ENCODE results near the gene PRR35.
A peak's percentile ranks its signal among the peaks of the same experiment; 100 is the strongest.
"Not testable (repeated sequence)": the region's sequence is repeated elsewhere in the genome, so short reads cannot be mapped to it uniquely, and the experiment has no call there.

Gene PRR35

DNA sequence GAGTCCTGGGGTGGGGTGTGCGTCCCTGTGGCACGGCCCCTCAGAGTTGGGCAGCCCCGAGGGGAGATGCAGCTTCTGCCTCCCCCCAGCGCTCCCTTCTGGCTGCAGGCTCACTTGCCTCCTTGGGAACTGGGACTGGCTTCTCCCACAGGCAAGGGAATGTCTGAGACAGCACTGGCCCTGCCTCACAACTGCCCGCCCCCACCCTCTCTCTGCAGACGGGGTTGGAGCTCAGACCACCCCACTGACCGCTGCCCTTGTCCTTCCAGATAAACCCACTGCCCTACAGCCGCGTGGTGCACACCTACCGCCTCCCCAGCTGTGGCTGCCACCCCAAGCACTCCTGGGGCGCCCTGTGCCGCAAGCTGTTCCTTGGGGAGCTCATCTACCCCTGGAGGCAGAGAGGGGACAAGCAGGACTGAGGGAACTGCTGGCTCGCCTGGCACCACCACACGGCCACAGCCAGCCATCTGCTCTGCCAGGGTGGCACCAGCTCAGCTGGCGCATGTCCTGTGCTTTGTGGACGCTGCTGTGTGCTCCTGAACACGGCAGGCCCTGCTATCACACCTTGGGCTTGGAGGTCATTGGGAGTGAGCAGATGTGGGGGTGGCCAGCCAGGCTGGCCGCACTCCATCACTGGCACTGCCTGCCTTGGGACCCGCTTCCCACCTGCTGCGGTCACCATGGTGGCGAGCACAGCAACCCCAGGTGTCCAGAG, 22.6 kb downstream of the PRR35 start:
- no peak for DNase-seq

- DNase-seq = no peak
Measured at GRCh38 chr16:583470-583814, 23.2 kb downstream of the PRR35 start.

DNA sequence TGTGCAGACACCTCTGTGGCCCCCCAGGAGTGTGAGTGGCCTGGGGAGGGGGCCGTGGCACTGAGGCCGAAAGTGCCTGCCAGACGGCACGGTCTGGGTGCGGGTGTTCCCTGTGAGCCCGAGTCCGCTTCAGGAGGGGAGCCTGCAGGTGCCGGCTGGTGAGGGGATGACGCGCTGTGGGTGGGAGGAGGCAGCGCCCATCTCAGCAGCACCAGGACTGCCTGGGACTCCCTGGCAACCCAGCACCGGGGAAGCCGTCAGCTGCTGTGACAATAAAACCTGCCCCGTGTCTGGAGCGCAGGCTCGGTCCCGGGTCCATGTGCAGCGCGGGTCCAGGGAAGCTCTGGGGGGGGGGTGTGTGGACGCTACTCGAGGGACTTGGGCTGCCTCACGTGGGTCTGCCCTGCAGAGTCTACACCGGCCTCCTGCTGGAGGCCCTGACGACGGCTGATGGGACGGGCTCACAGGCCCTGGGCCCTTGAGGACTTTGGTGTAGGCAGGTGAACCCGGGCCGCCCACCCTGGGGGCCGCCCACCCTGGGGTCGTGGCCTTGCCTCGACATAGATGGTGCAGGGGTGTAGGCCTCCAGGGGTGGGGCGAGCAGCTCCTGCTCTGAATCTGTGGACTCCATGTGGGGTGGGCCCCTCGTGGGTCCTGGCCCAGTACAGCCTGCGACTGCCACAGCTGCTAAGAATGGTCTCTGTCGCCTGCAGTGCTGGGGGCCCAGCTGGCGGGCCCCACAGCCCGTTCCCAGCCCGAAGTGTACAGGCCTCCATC, 23.8 kb downstream of the PRR35 start:
- no peak for DNase-seq

GRCh38 chr16:585351-585750, 25.2 kb downstream of the PRR35 start:
- no peak for DNase-seq

- DNase-seq = no peak
Measured at GRCh38 chr16:586047-586644, 26.0 kb downstream of the PRR35 start.

DNA sequence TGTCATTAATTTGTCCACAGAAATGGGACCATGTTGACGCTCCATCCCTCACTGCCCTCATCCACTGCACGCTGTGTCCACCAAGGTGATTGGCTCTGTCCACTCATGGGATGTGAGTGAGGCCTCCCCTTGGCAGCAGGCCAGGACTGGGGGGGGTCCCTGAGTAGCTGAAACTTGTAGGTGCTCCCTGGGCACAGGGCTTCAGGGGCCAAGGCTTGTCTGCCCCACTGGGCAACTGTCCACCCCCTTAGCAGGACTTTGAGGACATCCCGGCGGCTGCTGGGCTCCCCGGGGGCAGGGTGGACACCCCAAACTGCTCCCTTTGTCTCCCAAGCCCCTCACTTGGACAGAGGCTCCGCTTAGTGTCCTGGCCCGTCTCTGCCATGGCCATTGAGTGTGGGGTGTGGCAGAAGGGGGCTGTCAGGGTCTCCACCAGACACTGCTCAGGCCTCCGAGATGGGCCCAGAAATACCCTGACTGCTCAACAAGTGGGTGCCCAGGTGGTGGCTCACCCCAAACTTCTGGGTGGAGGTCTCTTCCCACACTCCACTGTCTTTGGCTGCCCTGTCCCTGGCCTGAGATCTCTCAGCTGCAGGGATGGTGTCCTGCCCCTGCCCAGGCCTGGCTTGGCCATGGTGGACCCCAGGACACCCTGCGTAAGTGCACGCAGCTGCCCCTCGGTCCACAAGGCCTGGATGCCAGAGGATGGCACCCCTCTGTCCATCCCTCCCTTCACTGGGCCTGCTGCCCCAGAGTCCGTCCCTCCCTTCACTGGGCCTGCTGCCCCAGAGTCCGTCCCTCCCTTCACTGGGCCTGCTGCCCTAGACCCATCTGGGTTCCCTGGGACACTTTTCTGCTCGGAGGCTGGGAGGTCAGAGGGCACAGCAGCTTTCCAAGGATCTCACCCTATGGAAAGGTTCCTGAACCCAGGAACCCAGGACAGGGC, 26.7 kb downstream of the PRR35 start:
- DNase-seq = no peak

GRCh38 chr16:588639-588888, 28.4 kb downstream of the PRR35 start:
- DNase-seq = no peak

- peak; percentile 82 for DNase-seq
Measured at GRCh38 chr16:588889-589657, 28.9 kb downstream of the PRR35 start.

DNA sequence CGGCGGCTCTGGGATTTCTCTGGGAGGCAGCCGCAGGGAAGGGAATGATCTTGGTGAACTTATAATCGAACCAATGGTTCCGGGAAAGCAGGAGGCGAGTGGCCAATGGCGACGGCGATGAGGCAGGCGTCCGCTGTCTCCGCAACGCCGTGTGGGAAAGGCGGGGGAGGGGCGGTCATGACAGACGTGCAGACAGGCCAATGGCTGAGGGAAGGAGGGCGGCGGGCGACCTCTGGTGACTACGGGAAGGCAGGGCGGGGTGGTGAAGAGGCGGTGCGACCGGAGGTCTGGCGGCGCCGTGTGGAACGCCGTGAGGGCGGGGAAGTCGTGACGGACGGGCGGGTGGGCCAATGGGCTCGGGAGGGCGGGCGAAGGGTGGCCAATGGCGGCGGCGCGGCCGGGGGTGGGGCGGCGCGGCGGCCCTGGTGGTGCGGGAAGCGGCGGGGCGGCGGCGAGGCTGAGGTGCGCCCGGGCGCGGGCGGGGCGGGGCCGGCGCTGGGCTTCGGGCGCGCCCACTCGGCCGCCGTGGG, 29.5 kb downstream of the PRR35 start, which contains the start of gene RAB40C:
Gene RAB40C, plus strand, starts transcription at position 409 of the 530 bp plus-strand sequence. CDS start 226 bp downstream, outside the sequence.
- DNase-seq = peak; percentile 84

- DNase-seq = no peak
Measured at GRCh38 chr16:590188-590814, 30.1 kb downstream of the PRR35 start.

- DNase-seq = no peak
Measured at GRCh38 chr16:590815-591200, 30.6 kb downstream of the PRR35 start.

DNA sequence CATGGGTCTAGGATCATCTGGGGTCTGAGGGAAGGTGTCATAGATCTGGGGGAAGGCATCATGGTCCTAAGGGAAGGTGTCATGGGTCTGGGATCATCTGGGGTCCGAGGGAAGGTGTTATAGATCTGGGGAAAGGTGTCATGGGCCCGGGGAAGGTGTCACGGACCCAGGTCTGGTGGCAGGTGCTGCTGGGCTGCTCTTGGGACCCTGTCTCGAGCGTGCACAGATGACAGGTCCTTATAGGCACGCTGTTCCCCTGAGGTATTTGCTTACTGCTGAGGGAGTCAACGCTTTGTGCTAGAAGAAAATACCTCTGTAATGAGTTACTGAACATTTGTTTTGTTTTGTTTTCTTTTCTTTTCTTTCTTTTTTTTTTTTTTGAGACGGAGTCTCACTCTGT, 31.0 kb downstream of the PRR35 start:
- no peak for DNase-seq

DNA sequence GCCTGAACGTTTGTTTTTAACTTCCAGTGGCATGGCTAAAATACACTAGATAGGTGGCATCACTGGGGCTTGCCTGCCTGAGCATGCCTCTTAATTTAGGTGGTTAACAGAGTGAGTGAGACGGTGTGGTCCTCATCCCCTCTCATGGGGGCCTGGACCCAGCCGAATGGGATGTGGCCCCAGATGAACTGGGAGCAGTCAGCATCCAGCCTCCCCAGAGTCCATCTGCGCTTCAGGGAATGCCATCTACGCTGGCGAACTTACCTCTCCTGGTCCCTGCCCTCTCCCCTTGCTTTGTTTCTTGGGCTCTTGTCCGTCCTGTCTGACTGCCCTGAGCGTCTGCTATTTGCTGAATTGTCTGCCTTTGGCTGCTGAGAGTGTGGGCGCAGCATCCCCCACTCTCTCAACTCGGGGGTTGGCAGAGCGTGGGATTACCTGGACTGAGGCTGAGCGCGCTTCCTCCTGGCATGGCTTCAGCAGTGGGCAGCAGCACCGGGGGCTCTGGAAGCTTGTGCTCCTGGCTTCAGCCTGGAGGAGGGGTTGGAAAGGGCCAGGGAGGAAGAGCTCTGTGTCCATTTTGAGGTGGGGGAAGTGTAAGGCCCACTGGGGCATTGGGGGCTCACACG, 31.8 kb downstream of the PRR35 start:
- DNase-seq = no peak

GRCh38 chr16:592518-593306, 32.5 kb downstream of the PRR35 start:
- DNase-seq = no peak

DNA sequence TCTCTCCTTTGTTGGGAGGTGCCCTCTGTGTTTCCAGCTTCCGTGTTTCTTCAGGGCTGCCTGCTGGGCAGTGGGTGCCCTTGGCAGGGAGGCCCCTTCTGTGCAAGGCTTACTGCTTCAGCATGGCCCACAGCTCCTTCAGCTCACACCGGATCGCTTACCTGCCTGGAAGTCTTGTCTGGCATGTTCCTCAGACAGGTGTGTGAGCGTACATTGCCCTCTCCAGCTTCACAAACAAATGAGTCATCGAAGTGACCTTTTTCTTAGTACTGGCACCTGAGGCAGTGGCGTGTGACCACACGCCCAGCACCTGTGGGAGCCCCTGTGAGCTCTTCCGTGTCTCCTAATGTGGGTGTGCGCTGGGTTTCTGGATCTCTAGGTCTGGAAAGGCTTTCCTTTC, 33.2 kb downstream of the PRR35 start:
- no peak for DNase-seq

GRCh38 chr16:593807-594206, 33.6 kb downstream of the PRR35 start:
- no peak for DNase-seq

DNA sequence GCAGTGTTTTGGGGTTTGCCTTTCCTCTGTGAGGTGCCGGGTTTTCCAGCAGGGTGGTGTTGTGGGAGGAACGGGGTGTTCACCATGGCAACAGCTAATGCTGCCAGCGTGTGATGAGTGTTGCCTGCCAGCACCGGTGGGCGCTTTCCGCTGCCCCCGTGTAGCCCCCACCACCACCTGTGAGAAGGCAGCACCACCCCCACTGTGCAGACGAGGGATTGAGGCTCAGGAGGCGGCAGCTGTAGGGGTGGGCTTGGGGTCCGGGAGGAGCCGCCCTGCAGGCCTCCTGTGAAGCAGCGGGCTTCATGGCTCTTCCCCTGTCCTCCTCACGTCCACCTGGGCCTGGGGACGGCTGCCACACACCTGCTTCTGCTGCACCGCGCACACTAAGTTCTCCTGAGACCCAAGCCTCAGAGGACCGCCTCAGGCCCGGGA, 34.9 kb downstream of the PRR35 start:
- no peak for DNase-seq

DNA sequence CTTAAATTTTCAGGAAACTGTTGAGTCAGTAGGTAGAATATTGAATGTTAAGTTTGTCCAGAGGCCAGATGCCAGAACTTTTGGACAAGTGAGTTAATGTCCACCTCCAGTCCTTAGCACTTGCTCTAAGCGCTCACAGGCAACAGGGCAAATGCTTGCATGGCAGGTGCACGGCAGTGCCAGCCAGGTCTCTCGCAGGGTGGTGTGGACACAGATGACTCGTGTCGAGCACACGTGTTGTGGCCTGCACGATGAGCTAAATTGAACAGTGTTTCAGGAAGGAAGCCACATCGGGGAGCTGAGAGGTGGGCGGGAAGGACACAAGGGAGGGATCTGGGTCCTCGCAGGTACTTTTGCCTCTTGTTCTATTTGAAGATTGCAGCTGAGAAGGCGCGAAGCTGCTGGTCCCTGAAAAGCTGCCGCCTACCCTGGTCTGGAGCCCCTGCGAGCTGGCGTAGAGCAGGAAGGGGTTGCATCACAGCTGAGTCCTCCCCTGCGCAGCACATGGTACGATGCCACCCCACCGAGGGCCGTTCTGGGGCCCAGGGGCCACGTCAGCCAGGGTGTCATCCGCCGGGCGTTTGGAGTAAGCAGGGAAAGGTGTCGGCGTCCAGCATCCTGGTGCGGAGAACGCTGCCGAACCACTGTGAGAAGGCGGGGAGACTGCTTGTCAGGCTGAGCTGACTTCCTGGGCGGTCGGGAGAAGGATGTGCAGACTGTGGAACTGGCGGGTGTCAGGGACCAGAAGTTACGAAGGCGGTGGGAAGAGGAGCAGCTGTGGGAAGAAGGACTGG, 35.9 kb downstream of the PRR35 start:
- no peak for DNase-seq

DNA sequence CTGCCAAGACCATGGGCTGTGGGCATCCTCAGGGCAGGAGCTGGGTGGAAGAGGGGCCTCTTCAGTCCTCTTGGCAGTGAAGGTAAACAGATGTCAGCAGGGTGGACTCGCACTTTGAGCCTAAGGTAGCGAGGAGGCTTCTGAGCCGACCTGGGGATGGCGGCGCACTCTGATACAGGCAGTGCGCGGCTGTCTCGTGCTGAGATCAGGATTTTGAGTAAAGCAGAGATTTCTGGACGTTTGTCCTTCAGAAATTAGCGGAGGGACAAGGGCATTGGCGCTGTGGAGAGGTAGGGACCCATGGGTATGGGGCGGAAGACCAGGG, 36.5 kb downstream of the PRR35 start:
- DNase-seq = no peak

GRCh38 chr16:597655-598054, 37.5 kb downstream of the PRR35 start:
- not testable (repeated sequence) for DNase-seq

Data from NCI-H2081 treated with DMSO at 0.1 percent for 48 hours (cell line).